Fibroblast of skin of right quadriceps (primary cell): ENCODE results near the gene IFNLR1.
A peak's percentile ranks its signal among the peaks of the same experiment; 100 is the strongest.

Experiments used
- DNase-seq: peaks from one replicate; pipeline ENCODE4 v3.0.0-alpha.2; 2013

The IFNLR1 gene

GRCh38 chr1:24119859-24120756, 67.0 kb downstream of the IFNLR1 start:
- DNase-seq, result no peak

- no peak for DNase-seq
Observed at GRCh38 chr1:24119489-24119858, 67.6 kb downstream of the IFNLR1 start.

- DNase-seq, result no peak
Observed at GRCh38 chr1:24118410-24119242, 68.5 kb downstream of the IFNLR1 start.

- peak; percentile 50 for DNase-seq
Observed at GRCh38 chr1:24117722-24118409, 69.2 kb downstream of the IFNLR1 start.

GRCh38 chr1:24117132-24117531, 70.0 kb downstream of the IFNLR1 start:
- DNase-seq, result no peak

GRCh38 chr1:24114753-24115152, 72.3 kb downstream of the IFNLR1 start:
- DNase-seq, result no peak

GRCh38 chr1:24113641-24114033, 73.5 kb downstream of the IFNLR1 start:
- no peak for DNase-seq

GRCh38 chr1:24111996-24112779, 74.9 kb downstream of the IFNLR1 start, which contains the start of gene MYOM3:
Gene MYOM3 (minus strand): TSS chr1:24112135. CDS start chr1:24108636, 3,499 bp downstream.
- DNase-seq, result peak; percentile 69

- no peak for DNase-seq
Observed at GRCh38 chr1:24111262-24111995, 75.7 kb downstream of the IFNLR1 start.

- DNase-seq, result no peak
Observed at GRCh38 chr1:24110642-24111261, 76.3 kb downstream of the IFNLR1 start.

- DNase-seq, result no peak
Observed at GRCh38 chr1:24109686-24110475, 77.2 kb downstream of the IFNLR1 start.

- DNase-seq, result no peak
Observed at GRCh38 chr1:24109166-24109483, 78.0 kb downstream of the IFNLR1 start.

GRCh38 chr1:24108334-24109165, 78.5 kb downstream of the IFNLR1 start:
- DNase-seq, result peak; percentile 75

- DNase-seq, result peak; percentile 45
Observed at GRCh38 chr1:24107462-24108138, 79.5 kb downstream of the IFNLR1 start.

- DNase-seq, result no peak
Observed at GRCh38 chr1:24105368-24106160, 81.5 kb downstream of the IFNLR1 start.

- no peak for DNase-seq
Observed at GRCh38 chr1:24104854-24105253, 82.2 kb downstream of the IFNLR1 start.
